ENCODE results near the gene C1orf50.
"Not testable (repeated sequence)": the region's sequence is repeated elsewhere in the genome, so short reads cannot be mapped to it uniquely, and the experiment has no call there.

Gene C1orf50

GRCh38 chr1:42797979-42798378 is 30.9 kb downstream of the C1orf50 start:
- DNase-seq (ENCODE audit: low read depth, low spot score), result no peak

- no peak for DNase-seq (ENCODE audit: low read depth, low spot score)
Measured at GRCh38 chr1:42801832-42802473, 34.9 kb downstream of the C1orf50 start.

- DNase-seq (ENCODE audit: low read depth, low spot score), result no peak
Measured at GRCh38 chr1:42806171-42806570, 39.1 kb downstream of the C1orf50 start.

- no peak for DNase-seq (ENCODE audit: low read depth, low spot score)
Measured at GRCh38 chr1:42806593-42806992, 39.5 kb downstream of the C1orf50 start.

GRCh38 chr1:42807056-42807668 is 40.1 kb downstream of the C1orf50 start:
- DNase-seq (ENCODE audit: low read depth, low spot score), result no peak

- DNase-seq (ENCODE audit: low read depth, low spot score), result not testable (repeated sequence)
Measured at GRCh38 chr1:42814815-42815214, 47.8 kb downstream of the C1orf50 start.

GRCh38 chr1:42815941-42816584 is 49.0 kb downstream of the C1orf50 start:
- DNase-seq (ENCODE audit: low read depth, low spot score), result no peak

- DNase-seq (ENCODE audit: low read depth, low spot score), result peak; percentile 60
Measured at GRCh38 chr1:42816585-42817439, 49.8 kb downstream of the C1orf50 start, which contains the start of the genes ERMAP and SVBP. Gene ERMAP (plus strand): TSS chr1:42817122. CDS start chr1:42830449, 13,327 bp downstream. Gene SVBP (minus strand): TSS chr1:42817397. CDS start chr1:42816544, 853 bp downstream.

GRCh38 chr1:42817440-42817767 is 50.4 kb downstream of the C1orf50 start:
- no peak for DNase-seq (ENCODE audit: low read depth, low spot score)

GRCh38 chr1:42817976-42818375 is 50.9 kb downstream of the C1orf50 start:
- no peak for DNase-seq (ENCODE audit: low read depth, low spot score)

GRCh38 chr1:42820813-42821212 is 53.8 kb downstream of the C1orf50 start:
- no peak for DNase-seq (ENCODE audit: low read depth, low spot score)

GRCh38 chr1:42821690-42822089 is 54.6 kb downstream of the C1orf50 start:
- DNase-seq (ENCODE audit: low read depth, low spot score), result no peak

- no peak for DNase-seq (ENCODE audit: low read depth, low spot score)
Measured at GRCh38 chr1:42822800-42823392, 55.8 kb downstream of the C1orf50 start.

GRCh38 chr1:42824481-42825035 is 57.5 kb downstream of the C1orf50 start:
- no peak for DNase-seq (ENCODE audit: low read depth, low spot score)

GRCh38 chr1:42825036-42825851 is 58.2 kb downstream of the C1orf50 start:
- DNase-seq (ENCODE audit: low read depth, low spot score), result no peak

Measured in smooth muscle cell of the brain vasculature (primary cell).